ENCODE data around the gene RBMS1.

RBMS1 gene

DNA sequence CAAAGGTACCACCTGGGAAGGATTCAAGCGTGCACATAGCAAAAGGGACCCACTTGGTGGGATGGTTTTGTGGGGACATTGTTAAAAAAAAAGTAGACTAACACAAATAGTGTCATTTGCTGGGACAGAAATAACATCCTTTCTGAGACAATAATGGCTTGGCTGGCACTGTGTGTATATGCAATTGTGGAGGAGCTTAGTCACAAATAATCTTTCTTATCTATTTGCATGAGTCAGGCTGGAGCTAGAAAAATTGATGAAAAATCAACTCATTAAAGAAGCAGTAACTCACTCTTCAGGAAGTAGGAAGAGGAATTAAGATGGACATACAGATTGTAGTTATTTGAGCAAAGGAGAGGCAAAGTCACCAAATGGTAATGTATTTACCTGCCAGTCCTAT lies 264.0 kb downstream of the RBMS1 start:
- no peak overlapping the region for H3K27ac ChIP-seq (replicated peaks)
- TF ChIP-seq, protein P1, sequence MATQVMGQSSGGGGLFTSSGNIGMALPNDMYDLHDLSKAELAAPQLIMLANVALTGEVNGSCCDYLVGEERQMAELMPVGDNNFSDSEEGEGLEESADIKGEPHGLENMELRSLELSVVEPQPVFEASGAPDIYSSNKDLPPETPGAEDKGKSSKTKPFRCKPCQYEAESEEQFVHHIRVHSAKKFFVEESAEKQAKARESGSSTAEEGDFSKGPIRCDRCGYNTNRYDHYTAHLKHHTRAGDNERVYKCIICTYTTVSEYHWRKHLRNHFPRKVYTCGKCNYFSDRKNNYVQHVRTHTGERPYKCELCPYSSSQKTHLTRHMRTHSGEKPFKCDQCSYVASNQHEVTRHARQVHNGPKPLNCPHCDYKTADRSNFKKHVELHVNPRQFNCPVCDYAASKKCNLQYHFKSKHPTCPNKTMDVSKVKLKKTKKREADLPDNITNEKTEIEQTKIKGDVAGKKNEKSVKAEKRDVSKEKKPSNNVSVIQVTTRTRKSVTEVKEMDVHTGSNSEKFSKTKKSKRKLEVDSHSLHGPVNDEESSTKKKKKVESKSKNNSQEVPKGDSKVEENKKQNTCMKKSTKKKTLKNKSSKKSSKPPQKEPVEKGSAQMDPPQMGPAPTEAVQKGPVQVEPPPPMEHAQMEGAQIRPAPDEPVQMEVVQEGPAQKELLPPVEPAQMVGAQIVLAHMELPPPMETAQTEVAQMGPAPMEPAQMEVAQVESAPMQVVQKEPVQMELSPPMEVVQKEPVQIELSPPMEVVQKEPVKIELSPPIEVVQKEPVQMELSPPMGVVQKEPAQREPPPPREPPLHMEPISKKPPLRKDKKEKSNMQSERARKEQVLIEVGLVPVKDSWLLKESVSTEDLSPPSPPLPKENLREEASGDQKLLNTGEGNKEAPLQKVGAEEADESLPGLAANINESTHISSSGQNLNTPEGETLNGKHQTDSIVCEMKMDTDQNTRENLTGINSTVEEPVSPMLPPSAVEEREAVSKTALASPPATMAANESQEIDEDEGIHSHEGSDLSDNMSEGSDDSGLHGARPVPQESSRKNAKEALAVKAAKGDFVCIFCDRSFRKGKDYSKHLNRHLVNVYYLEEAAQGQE (IDR thresholded peaks at IDR 0.05; ENCODE audit: insufficient replicate concordance, low read depth) = no peak
- TF ChIP-seq GABPA (IDR thresholded peaks at IDR 0.05; ENCODE audit: low read depth) (no peak), POLR2AphosphoS5 (IDR thresholded peaks at IDR 0.05; ENCODE audit: low read depth) (no peak)
- H3K4me3 ChIP-seq (replicated peaks; ENCODE audit: insufficient read depth, low read length) = no peak overlapping the region
- H3K27me3 ChIP-seq (ENCODE audit: insufficient read depth, poor library complexity, severe bottlenecking) = peaks cover 2% of the 10 kb centered on the region
- no peak for DNase-seq (ENCODE audit: low read depth in 1 of 2, low spot score in 1 of 2)

DNA sequence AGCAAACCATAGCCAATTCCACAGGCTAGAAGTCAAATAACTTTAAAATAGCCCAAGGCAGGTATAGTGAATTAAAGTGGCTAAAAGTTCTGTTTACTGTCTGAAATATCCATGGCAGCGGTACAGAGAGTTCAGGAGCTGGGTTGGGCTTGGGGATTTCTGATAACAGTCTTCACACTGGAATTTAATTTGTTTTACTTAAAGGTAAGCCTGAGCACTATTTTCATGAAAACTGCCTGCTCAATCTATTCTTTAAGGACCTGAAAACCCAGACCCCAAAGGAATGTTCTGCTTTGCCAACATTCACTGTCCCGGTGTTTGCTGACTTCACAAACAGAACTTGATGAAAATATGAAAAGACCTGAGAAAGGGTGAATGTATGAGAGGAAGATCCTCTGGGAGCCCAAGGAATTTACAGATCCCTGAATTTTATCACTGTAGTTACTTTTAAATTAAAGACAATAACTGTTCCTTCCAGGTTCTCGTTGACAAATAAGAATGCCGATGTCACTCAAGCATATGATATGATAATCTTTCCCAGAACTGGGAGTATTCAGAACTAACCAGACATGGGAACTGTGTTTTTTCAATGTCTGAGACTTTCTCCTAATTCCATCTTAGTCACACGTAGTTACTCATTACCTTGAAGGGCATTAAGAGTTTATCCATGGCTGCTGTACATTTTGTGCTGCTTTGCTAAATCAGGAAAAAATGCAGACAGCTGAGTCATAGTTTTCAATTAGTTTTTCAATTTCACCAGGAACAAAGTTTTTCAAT lies 265.3 kb downstream of the RBMS1 start:
- DNase-seq (ENCODE audit: low read depth in 1 of 2, low spot score in 1 of 2) = no peak
- Histone ChIP-seq H3K27me3 (ENCODE audit: insufficient read depth, poor library complexity, severe bottlenecking) (peaks cover 2% of the 10 kb centered on the region), H3K27ac (replicated peaks) (no peak overlapping the region), H3K4me3 (replicated peaks; ENCODE audit: insufficient read depth, low read length) (no peak overlapping the region)
- TF ChIP-seq SPI1 (IDR thresholded peaks at IDR 0.05; ENCODE audit: borderline replicate concordance, low read depth) (no peak), POLR2AphosphoS5 (IDR thresholded peaks at IDR 0.05; ENCODE audit: low read depth) (no peak), GABPA (IDR thresholded peaks at IDR 0.05; ENCODE audit: low read depth) (no peak)
- TF ChIP-seq, protein P2, sequence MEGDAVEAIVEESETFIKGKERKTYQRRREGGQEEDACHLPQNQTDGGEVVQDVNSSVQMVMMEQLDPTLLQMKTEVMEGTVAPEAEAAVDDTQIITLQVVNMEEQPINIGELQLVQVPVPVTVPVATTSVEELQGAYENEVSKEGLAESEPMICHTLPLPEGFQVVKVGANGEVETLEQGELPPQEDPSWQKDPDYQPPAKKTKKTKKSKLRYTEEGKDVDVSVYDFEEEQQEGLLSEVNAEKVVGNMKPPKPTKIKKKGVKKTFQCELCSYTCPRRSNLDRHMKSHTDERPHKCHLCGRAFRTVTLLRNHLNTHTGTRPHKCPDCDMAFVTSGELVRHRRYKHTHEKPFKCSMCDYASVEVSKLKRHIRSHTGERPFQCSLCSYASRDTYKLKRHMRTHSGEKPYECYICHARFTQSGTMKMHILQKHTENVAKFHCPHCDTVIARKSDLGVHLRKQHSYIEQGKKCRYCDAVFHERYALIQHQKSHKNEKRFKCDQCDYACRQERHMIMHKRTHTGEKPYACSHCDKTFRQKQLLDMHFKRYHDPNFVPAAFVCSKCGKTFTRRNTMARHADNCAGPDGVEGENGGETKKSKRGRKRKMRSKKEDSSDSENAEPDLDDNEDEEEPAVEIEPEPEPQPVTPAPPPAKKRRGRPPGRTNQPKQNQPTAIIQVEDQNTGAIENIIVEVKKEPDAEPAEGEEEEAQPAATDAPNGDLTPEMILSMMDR (IDR thresholded peaks at IDR 0.05; ENCODE audit: insufficient read depth, low read length) = no peak
- TF ChIP-seq, protein P1 (IDR thresholded peaks at IDR 0.05; ENCODE audit: insufficient replicate concordance, low read depth) = no peak

DNA sequence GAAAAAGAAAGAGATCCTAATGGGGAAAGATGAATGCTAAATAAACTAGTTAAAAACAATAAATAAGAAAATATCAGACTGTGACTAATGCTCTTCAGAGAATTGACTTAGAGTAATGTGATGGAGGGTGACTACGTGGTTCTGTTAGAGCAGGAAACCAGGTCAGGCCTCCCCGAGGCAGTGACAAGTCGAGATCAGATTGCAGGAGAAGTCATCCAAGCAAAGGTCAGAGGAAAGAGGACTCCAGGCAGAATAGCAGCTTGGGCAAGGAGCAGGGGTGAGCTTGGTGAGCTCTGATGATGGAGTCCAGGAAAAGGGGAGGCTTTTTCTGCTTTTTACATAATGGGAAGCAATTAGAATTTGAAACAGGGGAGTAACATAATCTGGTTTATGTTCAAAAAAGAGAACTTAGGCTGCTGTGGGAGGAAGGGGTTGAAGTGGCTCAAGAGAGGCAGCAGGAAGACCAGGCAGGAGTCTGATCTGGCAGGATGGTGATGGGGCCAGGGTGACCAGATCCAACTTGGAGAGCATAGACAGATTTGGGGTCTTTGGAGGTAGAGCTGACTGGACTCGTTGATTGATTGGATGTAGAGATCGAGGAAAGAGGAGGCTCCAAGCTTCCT lies 266.2 kb downstream of the RBMS1 start:
- DNase-seq (ENCODE audit: low read depth in 1 of 2, low spot score in 1 of 2) = no peak
- H3K27ac ChIP-seq (replicated peaks) = no peak overlapping the region
- H3K27me3 ChIP-seq (ENCODE audit: insufficient read depth, poor library complexity, severe bottlenecking) = peaks cover 2% of the 10 kb centered on the region
- no peak for TF ChIP-seq SPI1 (IDR thresholded peaks at IDR 0.05; ENCODE audit: borderline replicate concordance, low read depth)
- TF ChIP-seq, protein P2 (IDR thresholded peaks at IDR 0.05; ENCODE audit: insufficient read depth, low read length) = no peak
- no peak for TF ChIP-seq GABPA (IDR thresholded peaks at IDR 0.05; ENCODE audit: low read depth)
- no peak for TF ChIP-seq POLR2AphosphoS5 (IDR thresholded peaks at IDR 0.05; ENCODE audit: low read depth)
- TF ChIP-seq, protein P1 (IDR thresholded peaks at IDR 0.05; ENCODE audit: insufficient replicate concordance, low read depth) = no peak
- H3K4me3 ChIP-seq (replicated peaks; ENCODE audit: insufficient read depth, low read length) = no peak overlapping the region

Data from HL-60 (cell line).